HG02642 (cell line): Measurements from ENCODE around the gene RADIL.

ENCODE experiments used
- ATAC-seq: cut with Tn5 transposase; IDR thresholded peaks from one replicate; pipeline ENCODE4 v1.9.1; 2021; ENCODE audit warnings: mild to moderate bottlenecking; ENCODE audit not compliant: unreplicated experiment, poor library complexity

RADIL gene

DNA sequence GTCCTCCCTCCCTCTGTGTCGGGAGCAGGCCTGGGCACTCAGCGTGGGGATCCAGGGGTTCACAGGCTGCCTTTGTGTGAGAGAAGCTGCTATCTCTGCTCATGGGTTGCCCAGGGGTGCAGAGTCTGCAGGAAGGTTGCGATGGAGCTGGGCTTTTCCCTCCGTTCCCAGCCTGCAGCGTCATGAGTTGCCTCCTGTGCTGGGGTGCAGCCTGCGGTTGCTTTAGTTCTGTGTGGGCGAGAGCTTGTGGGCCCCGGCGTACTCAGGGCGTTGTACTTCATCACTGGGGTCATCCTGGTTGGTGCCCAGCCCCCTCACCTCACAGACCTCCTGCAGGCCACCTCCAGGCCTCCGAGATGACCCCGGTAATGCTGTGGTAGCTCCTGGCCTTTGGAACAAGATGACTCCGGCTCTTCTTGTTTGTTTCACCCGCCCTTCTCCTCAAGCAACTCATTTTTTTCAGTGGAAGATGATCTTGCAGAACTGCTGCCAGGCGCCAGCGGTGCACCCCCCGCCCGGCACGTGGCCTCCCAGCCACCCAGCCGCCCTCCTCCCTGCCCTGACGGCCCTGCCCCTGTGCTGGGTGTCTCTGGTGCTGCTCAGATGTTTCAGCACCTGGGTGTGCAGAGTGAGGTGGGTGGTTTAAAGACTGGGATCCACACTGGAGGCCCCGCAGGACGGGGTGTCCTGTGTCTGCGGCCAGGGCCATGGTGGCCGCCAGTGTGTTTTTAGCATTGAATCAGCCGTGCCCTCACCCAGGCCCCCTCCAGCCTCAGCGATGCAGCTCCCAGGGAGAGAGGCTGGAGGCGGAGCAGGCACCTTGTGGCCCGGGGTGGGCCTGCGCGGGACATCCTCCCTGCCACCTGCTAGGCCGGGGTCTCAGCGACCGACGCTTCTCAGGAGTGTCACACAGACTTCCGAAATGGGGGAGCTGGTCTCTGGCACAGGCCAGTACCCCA is 100.9 kb downstream of the RADIL start:
- no peak for ATAC-seq

DNA sequence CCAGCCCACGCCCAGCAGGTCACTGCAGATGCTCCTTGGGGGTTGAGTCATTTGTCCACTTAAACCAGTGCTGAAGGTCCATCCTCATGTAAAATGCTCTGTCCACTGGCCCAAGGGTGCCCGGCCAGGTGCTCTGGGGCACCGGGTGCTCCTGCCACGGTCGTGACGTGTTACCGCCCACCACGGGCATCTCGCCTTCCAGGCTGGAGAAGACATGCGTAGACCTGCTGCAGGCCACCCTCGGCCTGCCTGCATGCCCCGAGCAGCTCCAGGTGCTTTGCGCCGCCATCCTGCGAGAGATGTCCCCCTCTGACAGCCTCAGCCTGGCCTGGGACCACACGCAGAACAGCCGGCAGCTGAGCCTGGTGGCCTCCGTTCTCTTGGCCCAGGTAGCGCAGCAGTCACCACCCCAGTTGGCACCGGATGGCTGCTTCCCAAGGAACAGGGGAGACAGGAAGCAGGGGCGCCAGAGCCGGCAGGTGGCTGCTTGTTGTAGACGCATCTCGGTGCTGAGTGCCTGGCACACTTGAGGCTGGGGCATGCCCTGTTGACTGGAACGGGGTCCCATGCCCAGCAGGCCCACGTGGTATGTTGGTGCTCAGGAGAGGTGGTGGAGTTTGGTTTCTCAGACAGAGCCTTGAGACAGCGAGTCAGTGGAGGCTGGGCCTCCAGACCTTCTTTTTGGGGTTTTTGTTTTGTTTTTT is 102.0 kb downstream of the RADIL start:
- ATAC-seq = no peak

DNA sequence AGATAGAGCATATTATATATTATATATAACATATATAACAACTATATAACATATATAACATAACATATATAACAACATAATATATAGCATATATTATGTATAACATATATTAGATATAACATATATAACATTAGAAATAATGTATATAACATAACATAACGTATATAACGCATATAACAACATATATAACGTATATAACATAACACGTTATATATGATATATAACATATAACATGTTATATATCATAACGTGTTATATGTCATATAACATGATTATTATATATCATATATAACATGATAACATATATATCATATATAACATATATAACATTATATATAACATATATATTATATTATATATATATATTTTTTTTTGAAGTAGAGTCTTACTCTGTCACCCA is 104.4 kb downstream of the RADIL start:
- ATAC-seq = no peak

DNA sequence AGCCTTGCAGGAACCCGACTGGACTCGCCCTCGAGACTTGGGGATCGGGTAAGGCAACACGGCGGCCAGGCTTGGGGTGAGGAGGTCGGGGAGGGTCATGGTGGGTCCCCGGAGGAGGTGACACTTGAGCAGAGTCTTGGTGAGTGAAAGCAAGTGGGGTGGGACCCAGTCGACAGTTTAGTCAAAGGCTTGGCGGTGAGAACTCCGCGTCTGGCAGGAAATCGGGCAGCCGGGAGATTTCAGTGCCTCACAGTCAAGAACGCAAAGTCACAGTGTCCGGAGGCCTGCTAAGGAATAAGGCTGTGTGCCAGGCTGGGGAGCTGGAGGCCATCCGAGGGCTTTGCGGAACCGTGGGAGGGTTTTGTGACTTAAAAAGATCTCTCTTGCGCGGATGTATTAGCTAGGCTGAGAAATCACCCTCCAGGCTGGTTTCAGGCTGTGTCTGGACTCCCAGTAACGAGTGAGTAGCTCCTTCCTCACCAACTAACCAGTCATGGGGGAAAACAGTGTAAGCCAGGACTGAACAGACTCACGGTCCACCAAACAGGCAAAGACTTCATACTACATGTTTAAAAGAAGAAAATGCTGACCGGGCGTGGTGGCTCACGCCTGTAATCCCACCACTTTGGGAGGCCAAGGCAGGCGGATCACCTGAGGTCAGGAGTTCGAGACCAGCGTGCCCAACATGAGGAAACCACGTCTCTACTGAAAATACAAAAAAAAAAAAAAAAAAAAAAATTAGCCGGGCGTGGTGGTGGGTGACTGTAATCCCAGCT is 107.5 kb downstream of the RADIL start:
- peak; percentile 21 for ATAC-seq

DNA sequence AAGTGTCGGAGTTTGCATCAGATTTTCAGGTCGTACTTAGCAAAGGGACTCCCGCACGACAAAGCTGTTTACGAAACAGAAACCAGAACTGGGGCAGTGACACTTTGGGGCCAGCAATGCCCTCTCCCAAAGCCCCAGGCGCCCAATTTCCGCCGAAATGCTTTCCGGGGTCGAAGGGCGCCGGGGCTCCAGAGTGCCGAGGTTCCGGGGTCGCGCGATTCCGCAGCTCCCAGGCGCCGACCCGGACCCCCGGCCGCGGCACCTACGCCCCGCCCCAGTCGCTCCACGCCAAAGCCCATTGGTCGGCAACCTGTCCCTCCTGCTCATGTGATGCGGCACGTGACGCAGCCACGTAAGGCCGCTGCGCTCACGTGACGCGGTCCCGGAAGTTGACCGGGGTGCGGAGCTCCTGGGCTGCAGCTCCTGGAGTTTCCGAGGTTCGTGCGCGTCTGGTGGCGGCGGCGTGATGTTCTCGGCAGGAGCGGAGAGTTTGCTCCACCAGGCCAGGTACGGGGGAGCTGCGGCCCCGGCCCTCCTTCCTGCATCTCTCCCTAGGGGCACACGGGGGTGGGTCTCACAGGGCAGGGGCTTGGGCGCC is 108.2 kb downstream of the RADIL start, which contains the start of gene AP5Z1:
Gene AP5Z1 (plus strand): TSS at position 374 of the 598 bp plus-strand sequence. CDS start 93 bp downstream, at position 467.
- ATAC-seq = peak; percentile 95

DNA sequence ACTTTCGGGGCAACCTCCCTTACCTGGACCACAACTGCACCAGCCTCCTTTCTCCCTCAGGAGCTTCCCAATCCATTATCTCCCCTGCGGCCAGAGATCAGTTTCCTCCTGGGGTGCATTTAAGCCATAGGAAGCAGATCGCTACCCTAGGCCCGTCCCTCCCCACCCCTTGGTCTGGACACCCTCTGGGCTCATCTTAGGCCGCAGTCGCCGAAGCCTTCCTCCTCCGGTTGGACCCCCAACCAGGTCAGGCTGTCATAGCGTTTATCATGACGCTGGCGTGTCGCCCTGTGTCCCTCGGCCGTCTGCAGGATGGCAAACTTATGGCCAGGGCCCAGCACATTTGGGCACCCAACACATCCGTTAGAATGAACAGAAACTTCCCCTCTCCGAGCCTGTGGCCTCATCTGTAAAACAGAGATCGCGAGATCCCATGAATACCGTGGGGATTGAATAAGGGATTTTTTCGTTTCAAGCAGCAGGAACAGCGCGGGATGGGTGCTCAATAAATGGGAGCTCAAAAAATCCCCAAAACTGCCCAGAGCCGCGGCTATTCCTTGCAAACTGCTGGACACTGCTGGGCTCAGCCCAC is 108.8 kb downstream of the RADIL start:
- ATAC-seq = peak; percentile 24

DNA sequence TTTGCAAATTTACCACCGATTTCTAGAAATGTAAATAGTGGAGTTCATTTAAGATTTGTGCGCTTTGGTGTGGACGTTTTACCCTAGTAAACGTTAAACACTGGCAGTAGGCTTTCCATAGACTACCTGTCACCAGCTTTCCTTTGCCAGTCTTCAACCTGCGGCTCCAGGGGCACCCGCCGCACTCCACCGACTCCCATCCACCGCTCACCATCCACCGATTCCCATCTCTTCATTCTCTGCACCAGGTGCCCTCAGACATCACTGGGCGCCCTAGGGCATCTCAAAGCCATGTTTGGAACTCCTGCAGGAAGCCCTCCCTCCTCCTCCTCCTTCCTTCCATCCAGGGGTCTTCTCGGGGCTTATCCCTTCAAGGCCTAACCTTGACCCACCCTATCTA is 109.5 kb downstream of the RADIL start:
- no peak for ATAC-seq

DNA sequence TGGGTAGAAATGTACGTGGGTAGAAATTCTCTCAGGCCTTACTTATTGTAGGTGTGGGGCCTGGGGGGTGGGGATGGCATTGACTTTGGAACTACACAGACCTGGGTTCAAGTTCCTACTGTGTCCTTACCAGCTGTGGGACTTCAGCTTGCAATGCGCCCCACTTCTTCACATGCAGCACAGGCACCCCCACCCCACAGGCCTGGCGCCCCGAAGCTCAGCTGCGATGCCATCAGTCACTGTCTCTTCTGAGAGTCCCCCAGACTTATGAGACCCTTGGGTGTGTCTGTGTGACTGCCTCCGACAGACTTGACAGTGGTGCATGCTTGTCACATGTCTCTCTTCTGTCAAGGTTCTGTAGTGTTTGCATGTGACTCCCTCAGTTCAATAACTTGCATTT is 111.2 kb downstream of the RADIL start:
- no peak for ATAC-seq

DNA sequence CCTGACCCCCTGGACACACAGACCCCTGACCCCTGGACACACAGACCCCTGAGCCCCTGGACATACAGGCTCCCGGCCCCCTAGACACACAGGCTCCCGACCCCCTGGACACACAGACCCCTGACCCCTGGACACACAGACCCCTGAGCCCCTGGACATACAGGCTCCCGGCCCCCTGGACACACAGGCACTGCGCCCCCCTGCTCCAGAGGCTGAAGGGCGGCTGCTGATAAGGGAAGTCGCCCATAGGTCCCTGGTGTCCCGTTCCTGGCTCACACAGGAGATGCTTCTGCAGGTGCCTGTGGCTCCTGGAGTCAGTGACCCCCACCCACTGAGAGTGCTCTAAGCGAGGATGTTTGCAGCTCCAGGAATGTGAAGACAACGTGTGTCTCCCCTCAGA is 111.8 kb downstream of the RADIL start:
- ATAC-seq = no peak

DNA sequence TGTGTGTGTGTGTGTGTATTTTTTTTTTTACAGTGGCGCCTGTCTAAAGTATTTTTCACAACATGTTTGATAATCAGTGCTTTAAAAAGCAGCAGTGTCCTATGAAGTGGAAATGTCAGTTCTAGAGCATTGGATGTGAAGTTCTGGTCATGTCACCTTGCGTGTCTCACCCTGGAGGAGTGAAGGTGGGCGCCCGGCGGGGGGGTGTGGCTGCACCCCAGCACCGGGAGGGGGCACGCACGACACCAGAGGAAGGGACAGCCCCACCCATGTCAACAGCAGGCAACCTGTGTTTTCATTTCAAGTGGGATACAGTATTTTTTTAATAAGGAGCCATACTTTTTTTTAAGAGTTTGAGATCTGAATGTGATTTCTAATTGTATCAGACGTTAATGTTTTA is 112.6 kb downstream of the RADIL start:
- ATAC-seq = no peak

DNA sequence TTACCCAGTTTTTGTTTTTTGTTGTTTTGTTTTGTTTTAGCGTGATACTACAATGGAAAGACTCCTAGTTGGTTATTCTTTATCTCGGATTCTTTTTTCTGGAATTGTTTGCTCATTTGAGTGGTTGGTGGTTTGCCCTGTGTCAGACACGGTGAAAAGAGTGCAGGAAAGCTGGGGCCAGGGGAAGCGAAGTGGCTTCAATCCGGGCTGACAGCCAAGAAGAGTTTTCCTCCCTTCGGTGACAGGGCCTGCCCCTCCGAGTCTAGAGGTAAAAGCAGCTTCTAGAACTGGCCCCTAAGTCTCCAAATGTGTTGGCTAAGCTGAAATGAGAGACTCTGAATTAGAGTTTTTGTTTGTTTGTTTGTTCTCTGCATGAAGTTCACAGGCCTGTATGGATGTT is 113.8 kb downstream of the RADIL start:
- ATAC-seq = no peak

DNA sequence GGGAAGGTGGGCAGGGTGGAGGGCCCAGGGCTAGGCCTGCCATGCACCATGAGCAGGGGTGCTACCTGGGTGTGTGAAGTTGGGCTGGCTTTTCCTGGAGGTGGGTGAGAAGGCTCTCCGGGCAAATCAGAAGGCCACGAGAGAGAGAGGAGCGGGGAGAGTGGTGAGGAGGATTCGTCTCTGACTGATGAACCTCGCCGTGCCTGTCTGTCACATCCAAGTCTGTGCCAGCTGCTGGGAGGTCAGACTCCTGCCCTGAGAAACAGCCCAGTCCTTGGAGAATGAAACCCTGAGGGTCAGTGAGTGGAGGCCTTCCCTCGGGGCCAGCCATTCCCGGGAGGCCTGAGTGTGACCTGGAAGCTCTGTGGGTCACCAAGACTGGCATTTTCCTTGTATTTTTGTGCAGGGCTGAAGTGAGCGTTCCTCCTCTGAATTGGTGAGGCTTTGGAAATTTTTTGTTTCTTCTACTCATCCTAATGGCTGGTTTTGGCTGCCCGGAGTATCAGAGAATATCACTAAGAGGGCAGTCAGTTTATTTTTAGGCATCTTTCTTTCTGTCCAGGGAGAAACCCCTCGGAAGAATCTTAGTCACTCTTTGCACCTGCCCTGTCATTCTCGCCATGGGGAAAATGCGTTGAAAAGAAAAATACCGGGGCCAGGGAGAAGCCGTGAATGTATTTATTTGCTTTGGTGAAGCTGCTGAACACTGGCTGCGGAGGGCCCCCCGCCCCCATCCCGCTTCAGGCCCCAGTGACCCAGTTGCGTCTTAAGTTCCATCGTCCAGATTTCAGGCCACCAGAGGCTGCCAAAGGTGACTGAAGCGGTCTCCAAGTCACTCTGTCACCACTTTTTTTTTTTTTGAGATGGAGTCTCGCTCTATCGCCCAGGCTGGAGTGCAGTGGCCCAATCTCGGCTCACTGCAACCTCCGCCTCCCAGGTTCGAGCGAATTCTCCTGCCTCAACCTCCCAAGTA is 114.6 kb downstream of the RADIL start:
- ATAC-seq = no peak

DNA sequence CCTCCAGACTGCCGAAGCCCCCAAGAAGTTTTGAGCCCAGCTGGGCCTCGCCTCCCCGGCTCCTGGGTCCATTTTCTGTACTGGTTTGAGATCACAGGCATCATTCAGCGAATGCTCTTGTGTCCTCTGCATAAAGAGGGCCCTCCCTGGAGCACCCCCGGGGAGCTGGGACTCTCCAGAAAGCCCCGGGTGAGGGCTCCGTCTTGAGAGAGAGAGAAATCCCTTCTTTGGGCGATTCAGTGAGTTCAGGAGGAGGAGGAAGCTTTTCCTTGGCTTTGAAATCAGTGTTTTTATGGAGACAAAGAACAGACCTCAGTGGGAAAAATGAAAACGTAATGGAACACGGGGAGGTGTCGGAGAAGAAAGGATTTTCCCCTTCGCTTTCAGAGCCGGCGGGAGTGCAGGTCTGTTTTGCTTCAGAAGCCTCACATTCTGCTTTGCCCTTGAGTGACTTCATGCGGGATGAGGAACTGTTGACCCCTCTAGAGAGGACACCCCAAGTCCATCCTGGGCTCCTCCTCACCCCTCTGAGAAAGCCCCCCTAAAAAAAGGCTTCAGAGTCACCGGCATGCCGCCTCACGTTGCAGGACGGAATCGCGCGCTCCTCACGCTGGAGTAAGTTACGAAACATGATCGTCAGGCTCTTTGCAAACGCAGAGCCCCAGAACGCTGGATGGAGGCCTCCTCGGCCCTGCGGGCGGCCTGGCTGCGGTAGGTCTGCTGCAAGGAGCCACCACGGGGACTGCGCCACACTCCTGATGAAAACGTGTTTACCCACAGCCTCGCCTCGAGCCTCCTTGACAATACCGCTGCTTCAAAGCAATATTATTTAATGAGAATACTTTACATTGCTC is 116.6 kb downstream of the RADIL start:
- no peak for ATAC-seq

DNA sequence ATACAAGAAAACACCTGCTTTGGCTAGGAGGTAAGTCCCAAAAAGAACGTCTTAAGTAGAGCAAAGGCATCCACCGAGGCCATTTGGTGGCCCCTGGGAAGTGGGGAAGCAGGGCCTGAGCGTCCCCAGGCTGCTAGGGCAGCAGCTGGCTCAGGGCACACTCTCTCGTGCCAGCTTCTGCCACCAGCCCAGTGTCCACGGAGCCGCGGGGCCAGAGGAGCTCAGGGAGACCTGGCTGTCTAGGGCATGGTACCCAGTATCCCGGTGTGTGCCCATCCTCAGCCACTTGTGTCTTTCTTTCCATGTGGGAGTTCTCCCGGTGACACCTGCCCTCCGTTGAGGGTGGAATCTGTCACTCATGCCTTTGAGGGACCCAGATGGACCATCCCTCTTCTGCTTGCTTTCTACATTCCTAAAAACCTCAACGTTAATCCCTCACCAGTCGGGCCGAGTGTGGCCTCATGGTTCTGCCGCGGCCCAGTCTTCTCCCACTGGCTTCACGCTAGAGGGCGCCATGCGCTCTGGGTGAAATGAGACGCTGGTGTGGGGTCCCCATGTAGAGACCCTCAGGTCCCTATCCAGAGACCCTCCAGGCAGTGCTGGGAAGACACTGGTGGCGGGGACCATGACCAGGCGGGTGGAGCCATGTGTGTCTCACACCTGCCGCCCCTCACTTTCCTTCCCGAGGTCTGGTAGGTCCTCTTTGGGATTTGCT is 117.6 kb downstream of the RADIL start:
- ATAC-seq = no peak

DNA sequence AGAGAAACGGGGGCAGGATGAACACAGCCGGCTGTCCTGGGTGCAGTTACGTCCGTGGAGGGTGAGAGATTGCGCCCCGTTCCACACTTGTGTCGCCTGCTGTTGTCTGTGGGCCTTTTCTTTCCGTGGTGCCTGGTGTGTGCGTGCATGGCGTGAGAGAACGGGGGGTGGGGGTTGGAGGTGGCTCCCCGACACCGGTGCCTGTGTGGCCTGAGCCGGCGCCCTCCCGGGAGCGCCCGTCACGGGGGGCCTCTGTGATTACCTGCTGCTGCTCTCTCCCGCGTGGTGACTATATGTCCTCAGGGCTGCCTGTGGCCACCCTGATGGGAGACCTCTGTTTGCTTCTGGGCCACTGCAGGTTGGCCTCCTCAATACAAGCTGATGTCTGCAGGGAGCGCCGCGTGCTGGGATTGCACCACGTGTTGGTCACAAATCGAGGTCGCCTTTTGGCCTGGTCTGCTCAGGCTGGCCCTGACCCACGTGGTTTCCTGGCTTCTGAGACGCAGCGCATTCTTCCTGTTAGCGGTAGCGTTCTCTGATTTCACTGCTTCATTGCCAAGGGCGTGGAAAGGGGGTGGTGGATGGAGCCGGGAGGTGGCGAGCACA is 119.0 kb downstream of the RADIL start:
- no peak for ATAC-seq

DNA sequence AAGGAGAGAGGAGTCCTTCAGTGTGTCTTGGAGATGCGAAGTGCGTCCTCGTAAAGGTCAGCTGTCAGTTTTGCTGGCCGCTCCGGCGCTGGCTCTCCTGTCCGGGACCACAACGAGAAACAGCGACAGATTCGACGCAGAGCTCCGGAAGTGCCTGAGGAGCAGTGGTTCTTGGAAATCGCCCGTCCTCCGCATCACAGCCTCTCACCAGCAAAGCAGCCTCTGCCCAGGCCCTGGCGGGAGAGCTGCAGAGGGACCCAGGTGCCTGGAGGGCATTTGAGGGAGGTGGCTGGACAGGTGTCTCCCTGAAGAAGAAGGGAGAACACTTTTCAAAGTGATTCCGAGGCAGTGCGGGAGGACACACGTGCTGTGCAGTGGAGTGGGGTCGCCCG is 119.7 kb downstream of the RADIL start:
- ATAC-seq = no peak
